ENCODE results near the gene ZNF213.
"Not testable (repeated sequence)": the region's sequence is repeated elsewhere in the genome, so short reads cannot be mapped to it uniquely, and the experiment has no call there.

Gene ZNF213

GRCh38 chr16:3170440-3171180, 35.8 kb downstream of the ZNF213 start:
- no peaks in the 10 kb centered on the region for H3K9me3 ChIP-seq (ENCODE audit: control insufficient read depth in 1 of 2, low read length in 2 of 2)
- H3K36me3 ChIP-seq (ENCODE audit: control insufficient read depth in 1 of 2, insufficient read depth in 2 of 2, low read length in 2 of 2) = no peaks in the 10 kb centered on the region
- H3K9ac ChIP-seq (ENCODE audit: low read depth in 1 of 2, low read length in 2 of 2) = no peak overlapping the region
- H3K4me1 ChIP-seq (ENCODE audit: control insufficient read depth in 1 of 2, insufficient read depth in 2 of 2, low read length in 2 of 2) = peaks cover 16 to 19% of the 10 kb centered on the region in 2 donors
- peak overlapping the region; percentile 5 to 10 for H3K4me3 ChIP-seq (ENCODE audit: low read depth in 1 of 2, low read length in 2 of 2)
- H3K27me3 ChIP-seq (ENCODE audit: control insufficient read depth in 1 of 2, insufficient read depth in 2 of 2, low read length in 2 of 2) = peaks cover 65 to 67% of the 10 kb centered on the region in 2 donors
- H3K27ac ChIP-seq (ENCODE audit: low read depth, low read length) = no peak overlapping the region

GRCh38 chr16:3171181-3171854, 36.5 kb downstream of the ZNF213 start:
- Histone ChIP-seq H3K4me3 (ENCODE audit: low read depth in 1 of 2, low read length in 2 of 2) (peak overlapping the region; percentile 5 to 23), H3K9ac (ENCODE audit: low read depth in 1 of 2, low read length in 2 of 2) (no peak overlapping the region), H3K9me3 (ENCODE audit: control insufficient read depth in 1 of 2, low read length in 2 of 2) (no peaks in the 10 kb centered on the region), H3K4me1 (ENCODE audit: control insufficient read depth in 1 of 2, insufficient read depth in 2 of 2, low read length in 2 of 2) (peaks cover 16 to 17% of the 10 kb centered on the region in 2 donors), H3K27ac (ENCODE audit: low read depth, low read length) (no peak overlapping the region), H3K36me3 (ENCODE audit: control insufficient read depth in 1 of 2, insufficient read depth in 2 of 2, low read length in 2 of 2) (no peaks in the 10 kb centered on the region), H3K27me3 (ENCODE audit: control insufficient read depth in 1 of 2, insufficient read depth in 2 of 2, low read length in 2 of 2) (peaks cover 69 to 73% of the 10 kb centered on the region in 2 donors)

GRCh38 chr16:3171855-3172593, 37.2 kb downstream of the ZNF213 start:
- Histone ChIP-seq H3K27ac (ENCODE audit: low read depth, low read length) (no peak overlapping the region), H3K9me3 (ENCODE audit: control insufficient read depth in 1 of 2, low read length in 2 of 2) (no peaks in the 10 kb centered on the region), H3K36me3 (ENCODE audit: control insufficient read depth in 1 of 2, insufficient read depth in 2 of 2, low read length in 2 of 2) (no peaks in the 10 kb centered on the region), H3K9ac (ENCODE audit: low read depth in 1 of 2, low read length in 2 of 2) (no peak overlapping the region), H3K4me1 (ENCODE audit: control insufficient read depth in 1 of 2, insufficient read depth in 2 of 2, low read length in 2 of 2) (peaks cover 16 to 17% of the 10 kb centered on the region in 2 donors), H3K4me3 (ENCODE audit: low read depth in 1 of 2, low read length in 2 of 2) (no peak overlapping the region), H3K27me3 (ENCODE audit: control insufficient read depth in 1 of 2, insufficient read depth in 2 of 2, low read length in 2 of 2) (peaks cover 69 to 73% of the 10 kb centered on the region in 2 donors)

GRCh38 chr16:3173892-3174617, 39.2 kb downstream of the ZNF213 start:
- Histone ChIP-seq H3K4me1 (ENCODE audit: control insufficient read depth in 1 of 2, insufficient read depth in 2 of 2, low read length in 2 of 2) (peaks cover 16 to 17% of the 10 kb centered on the region in 2 donors), H3K9me3 (ENCODE audit: control insufficient read depth in 1 of 2, low read length in 2 of 2) (no peaks in the 10 kb centered on the region), H3K27ac (ENCODE audit: low read depth, low read length) (no peak overlapping the region), H3K27me3 (ENCODE audit: control insufficient read depth in 1 of 2, insufficient read depth in 2 of 2, low read length in 2 of 2) (peaks cover 65 to 78% of the 10 kb centered on the region in 2 donors), H3K9ac (ENCODE audit: low read depth in 1 of 2, low read length in 2 of 2) (no peak overlapping the region), H3K36me3 (ENCODE audit: control insufficient read depth in 1 of 2, insufficient read depth in 2 of 2, low read length in 2 of 2) (no peaks in the 10 kb centered on the region), H3K4me3 (ENCODE audit: low read depth in 1 of 2, low read length in 2 of 2) (no peak overlapping the region)

- Histone ChIP-seq H3K4me1 (ENCODE audit: control insufficient read depth in 1 of 2, insufficient read depth in 2 of 2, low read length in 2 of 2) (peaks cover 16 to 17% of the 10 kb centered on the region in 2 donors), H3K36me3 (ENCODE audit: control insufficient read depth in 1 of 2, insufficient read depth in 2 of 2, low read length in 2 of 2) (no peaks in the 10 kb centered on the region), H3K27me3 (ENCODE audit: control insufficient read depth in 1 of 2, insufficient read depth in 2 of 2, low read length in 2 of 2) (peaks cover 64 to 77% of the 10 kb centered on the region in 2 donors), H3K9me3 (ENCODE audit: control insufficient read depth in 1 of 2, low read length in 2 of 2) (no peaks in the 10 kb centered on the region), H3K9ac (ENCODE audit: low read depth in 1 of 2, low read length in 2 of 2) (no peak overlapping the region), H3K4me3 (ENCODE audit: low read depth in 1 of 2, low read length in 2 of 2) (no peak overlapping the region), H3K27ac (ENCODE audit: low read depth, low read length) (no peak overlapping the region)
These were observed 39.9 kb downstream of the ZNF213 start for GRCh38 chr16:3174618-3175148.

GRCh38 chr16:3175157-3176093, 40.6 kb downstream of the ZNF213 start:
- H3K27me3 ChIP-seq (ENCODE audit: control insufficient read depth in 1 of 2, insufficient read depth in 2 of 2, low read length in 2 of 2) = peaks cover 64 to 78% of the 10 kb centered on the region in 2 donors
- no peaks in the 10 kb centered on the region for H3K9me3 ChIP-seq (ENCODE audit: control insufficient read depth in 1 of 2, low read length in 2 of 2)
- H3K4me3 ChIP-seq (ENCODE audit: low read depth in 1 of 2, low read length in 2 of 2) = no peak overlapping the region
- H3K36me3 ChIP-seq (ENCODE audit: control insufficient read depth in 1 of 2, insufficient read depth in 2 of 2, low read length in 2 of 2) = no peaks in the 10 kb centered on the region
- peaks cover 14 to 15% of the 10 kb centered on the region in 2 donors for H3K4me1 ChIP-seq (ENCODE audit: control insufficient read depth in 1 of 2, insufficient read depth in 2 of 2, low read length in 2 of 2)
- no peak overlapping the region for H3K27ac ChIP-seq (ENCODE audit: low read depth, low read length)
- H3K9ac ChIP-seq (ENCODE audit: low read depth in 1 of 2, low read length in 2 of 2) = no peak overlapping the region

GRCh38 chr16:3179651-3180050, 44.8 kb downstream of the ZNF213 start:
- Histone ChIP-seq H3K9ac (ENCODE audit: low read depth in 1 of 2, low read length in 2 of 2) (no peak overlapping the region), H3K27me3 (ENCODE audit: control insufficient read depth in 1 of 2, insufficient read depth in 2 of 2, low read length in 2 of 2) (peaks cover 63 to 83% of the 10 kb centered on the region in 2 donors), H3K27ac (ENCODE audit: low read depth, low read length) (no peak overlapping the region), H3K4me3 (ENCODE audit: low read depth in 1 of 2, low read length in 2 of 2) (no peak overlapping the region), H3K36me3 (ENCODE audit: control insufficient read depth in 1 of 2, insufficient read depth in 2 of 2, low read length in 2 of 2) (no peaks in the 10 kb centered on the region), H3K9me3 (ENCODE audit: control insufficient read depth in 1 of 2, low read length in 2 of 2) (no peaks in the 10 kb centered on the region), H3K4me1 (ENCODE audit: control insufficient read depth in 1 of 2, insufficient read depth in 2 of 2, low read length in 2 of 2) (peaks cover 7 to 11% of the 10 kb centered on the region in 2 donors)

- no peak overlapping the region for H3K4me3 ChIP-seq (ENCODE audit: low read depth in 1 of 2, low read length in 2 of 2)
- H3K27me3 ChIP-seq (ENCODE audit: control insufficient read depth in 1 of 2, insufficient read depth in 2 of 2, low read length in 2 of 2) = peaks cover 57 to 75% of the 10 kb centered on the region in 2 donors
- H3K36me3 ChIP-seq (ENCODE audit: control insufficient read depth in 1 of 2, insufficient read depth in 2 of 2, low read length in 2 of 2) = no peaks in the 10 kb centered on the region
- no peak overlapping the region for H3K27ac ChIP-seq (ENCODE audit: low read depth, low read length)
- H3K9ac ChIP-seq (ENCODE audit: low read depth in 1 of 2, low read length in 2 of 2) = no peak overlapping the region
- H3K9me3 ChIP-seq (ENCODE audit: control insufficient read depth in 1 of 2, low read length in 2 of 2) = no peaks in the 10 kb centered on the region
- peaks cover 7 to 11% of the 10 kb centered on the region in 2 donors for H3K4me1 ChIP-seq (ENCODE audit: control insufficient read depth in 1 of 2, insufficient read depth in 2 of 2, low read length in 2 of 2)
These were observed 45.6 kb downstream of the ZNF213 start for GRCh38 chr16:3180445-3180878.

GRCh38 chr16:3182293-3182607, 47.4 kb downstream of the ZNF213 start:
- not testable (repeated sequence) for H3K9me3 ChIP-seq (ENCODE audit: control insufficient read depth in 1 of 2, low read length in 2 of 2)
- H3K27me3 ChIP-seq (ENCODE audit: control insufficient read depth in 1 of 2, insufficient read depth in 2 of 2, low read length in 2 of 2) = peaks cover 66 to 79% of the 10 kb centered on the region in 2 donors

More at GRCh38 chr16:3182293-3182607, 47.4 kb downstream of the ZNF213 start:
- not testable (repeated sequence) for H3K9ac ChIP-seq (ENCODE audit: low read depth in 1 of 2, low read length in 2 of 2); H3K4me3 ChIP-seq (ENCODE audit: low read depth in 1 of 2, low read length in 2 of 2); H3K36me3 ChIP-seq (ENCODE audit: control insufficient read depth in 1 of 2, insufficient read depth in 2 of 2, low read length in 2 of 2); H3K27ac ChIP-seq (ENCODE audit: low read depth, low read length)
- H3K4me1 ChIP-seq (ENCODE audit: control insufficient read depth in 1 of 2, insufficient read depth in 2 of 2, low read length in 2 of 2) = peaks cover 7 to 11% of the 10 kb centered on the region in 2 donors
